ENCODE results near the gene DOCK4. TPM values are rescaled to one million over a fixed set of nuclear protein-coding genes. Genes with fewer than 3 reads are reported as not detected.

DOCK4 gene
- total RNA-seq, 1 donor from 2014 or later: 32.2 TPM

- Mint-ChIP-seq H3K36me3 (ENCODE audit: low read depth, unreplicated experiment) (peaks cover 7% of the 10 kb centered on the region), H3K4me3 (ENCODE audit: unreplicated experiment) (no peak overlapping the region), H3K4me1 (ENCODE audit: low read depth, unreplicated experiment) (peaks cover 14% of the 10 kb centered on the region), H3K9me3 (ENCODE audit: unreplicated experiment) (peaks cover 2% of the 10 kb centered on the region), H3K27ac (ENCODE audit: unreplicated experiment) (no peak overlapping the region), H3K27me3 (ENCODE audit: low read depth, unreplicated experiment) (no peaks in the 10 kb centered on the region)
- H3K27me3 ChIP-seq (ENCODE audit: insufficient read depth, low read length): no peaks in the 10 kb centered on the region
- H4K20me1 ChIP-seq (ENCODE audit: insufficient read depth, low read length): no peaks in the 10 kb centered on the region
- H3K4me2 ChIP-seq (ENCODE audit: low read length): no peak overlapping the region
- H3K4me1 ChIP-seq (ENCODE audit: insufficient read depth, low read length): no peaks in the 10 kb centered on the region
- no peak overlapping the region for H3K9ac ChIP-seq (ENCODE audit: low read length)
- no peaks in the 10 kb centered on the region for H3K79me2 ChIP-seq (ENCODE audit: insufficient read depth, low read length)
- H2AFZ ChIP-seq (ENCODE audit: low read depth, low read length): no peak overlapping the region
- DNase-seq (ENCODE audit: low read depth): no peak
- TF ChIP-seq EZH2 (IDR thresholded peaks at IDR 0.05; ENCODE audit: insufficient read depth, low read length) (no peak), CTCF (IDR thresholded peaks at IDR 0.05; ENCODE audit: insufficient read depth, low read depth, low read length) (no peak)
- no peaks in the 10 kb centered on the region for H3K9me3 ChIP-seq (ENCODE audit: insufficient read depth, low read depth, low read length)
- H3K4me3 ChIP-seq (ENCODE audit: insufficient read depth, low read depth, low read length): no peak overlapping the region
- H3K36me3 ChIP-seq (ENCODE audit: insufficient read depth, low read length): no peaks in the 10 kb centered on the region
- no peak for FAIRE-seq
- H3K27ac ChIP-seq (ENCODE audit: low read depth, low read length): no peak overlapping the region
These were observed 400.0 kb downstream of the DOCK4 start for GRCh38 chr7:111806232-111806631.

GRCh38 chr7:111803015-111803758 is 403.0 kb downstream of the DOCK4 start:
- H3K27me3 Mint-ChIP-seq (ENCODE audit: low read depth, unreplicated experiment): no peaks in the 10 kb centered on the region
- H3K36me3 Mint-ChIP-seq (ENCODE audit: low read depth, unreplicated experiment): peaks cover 9% of the 10 kb centered on the region
- H3K79me2 ChIP-seq (ENCODE audit: insufficient read depth, low read length): no peaks in the 10 kb centered on the region
- H2AFZ ChIP-seq (ENCODE audit: low read depth, low read length): no peak overlapping the region
- no peaks in the 10 kb centered on the region for H3K9me3 ChIP-seq (ENCODE audit: insufficient read depth, low read depth, low read length)
- H4K20me1 ChIP-seq (ENCODE audit: insufficient read depth, low read length): no peaks in the 10 kb centered on the region
- no peak overlapping the region for H3K27ac ChIP-seq (ENCODE audit: low read depth, low read length)
- H3K9me3 Mint-ChIP-seq (ENCODE audit: unreplicated experiment): peaks cover 16% of the 10 kb centered on the region
- TF ChIP-seq CTCF (IDR thresholded peaks at IDR 0.05; ENCODE audit: insufficient read depth, low read depth, low read length) (no peak), EZH2 (IDR thresholded peaks at IDR 0.05; ENCODE audit: insufficient read depth, low read length) (no peak)
- H3K4me1 Mint-ChIP-seq (ENCODE audit: low read depth, unreplicated experiment): peaks cover 14% of the 10 kb centered on the region
- no peak overlapping the region for H3K9ac ChIP-seq (ENCODE audit: low read length)
- peak overlapping the region; percentile 26 for H3K4me2 ChIP-seq (ENCODE audit: low read length)
- no peak overlapping the region for H3K4me3 Mint-ChIP-seq (ENCODE audit: unreplicated experiment)
- peak overlapping the region; percentile 34 for H3K27ac Mint-ChIP-seq (ENCODE audit: unreplicated experiment)
- no peaks in the 10 kb centered on the region for H3K36me3 ChIP-seq (ENCODE audit: insufficient read depth, low read length)
- H3K4me1 ChIP-seq (ENCODE audit: insufficient read depth, low read length): no peaks in the 10 kb centered on the region
- DNase-seq (ENCODE audit: low read depth) (peak; percentile 59), FAIRE-seq (no peak)
- no peaks in the 10 kb centered on the region for H3K27me3 ChIP-seq (ENCODE audit: insufficient read depth, low read length)
- no peak overlapping the region for H3K4me3 ChIP-seq (ENCODE audit: insufficient read depth, low read depth, low read length)

GRCh38 chr7:111802194-111802772 is 403.9 kb downstream of the DOCK4 start:
- Histone ChIP-seq H3K4me3 (ENCODE audit: insufficient read depth, low read depth, low read length) (no peak overlapping the region), H3K27ac (ENCODE audit: low read depth, low read length) (no peak overlapping the region), H2AFZ (ENCODE audit: low read depth, low read length) (no peak overlapping the region), H3K9me3 (ENCODE audit: insufficient read depth, low read depth, low read length) (peaks cover 6% of the 10 kb centered on the region), H3K4me1 (ENCODE audit: insufficient read depth, low read length) (no peaks in the 10 kb centered on the region), H3K9ac (ENCODE audit: low read length) (no peak overlapping the region), H3K27me3 (ENCODE audit: insufficient read depth, low read length) (no peaks in the 10 kb centered on the region), H3K4me2 (ENCODE audit: low read length) (no peak overlapping the region), H4K20me1 (ENCODE audit: insufficient read depth, low read length) (no peaks in the 10 kb centered on the region), H3K36me3 (ENCODE audit: insufficient read depth, low read length) (no peaks in the 10 kb centered on the region), H3K79me2 (ENCODE audit: insufficient read depth, low read length) (no peaks in the 10 kb centered on the region)
- no peak for TF ChIP-seq EZH2 (IDR thresholded peaks at IDR 0.05; ENCODE audit: insufficient read depth, low read length)
- no peak for TF ChIP-seq CTCF (IDR thresholded peaks at IDR 0.05; ENCODE audit: insufficient read depth, low read depth, low read length)
- no peaks in the 10 kb centered on the region for H3K27me3 Mint-ChIP-seq (ENCODE audit: low read depth, unreplicated experiment)
- DNase-seq (ENCODE audit: low read depth) (no peak), FAIRE-seq (no peak)
- no peak overlapping the region for H3K4me3 Mint-ChIP-seq (ENCODE audit: unreplicated experiment)
- peaks cover 14% of the 10 kb centered on the region for H3K4me1 Mint-ChIP-seq (ENCODE audit: low read depth, unreplicated experiment)
- peak overlapping the region; percentile 34 for H3K27ac Mint-ChIP-seq (ENCODE audit: unreplicated experiment)
- peaks cover 13% of the 10 kb centered on the region for H3K36me3 Mint-ChIP-seq (ENCODE audit: low read depth, unreplicated experiment)
- peaks cover 18% of the 10 kb centered on the region for H3K9me3 Mint-ChIP-seq (ENCODE audit: unreplicated experiment)
